Vagina (tissue), 2 donors: ENCODE data around the gene CCKAR.
A peak's percentile ranks its signal among the peaks of the same experiment; 100 is the strongest.

Experiments used
- CTCF ChIP-seq, 3 experiments: fragments of 450-650 bp in 2 of 3; fragments of 200-600 bp in 1 of 3; sonication (generic) in 1 of 3; IDR thresholded peaks; one replicate each; pipeline ENCODE4 v1.5.1; 2017 to 2019; ENCODE audit warnings: antibody characterized with exemption in 3 of 3, mild to moderate bottlenecking in 2 of 3, moderate library complexity in 2 of 3
- POLR2AphosphoS5 ChIP-seq, 2 donors: sonication (generic); formaldehyde crosslinking; IDR thresholded peaks; one replicate each; pipeline ENCODE4 v1.9.0; 2017; ENCODE audit warnings: antibody characterized with exemption in 2 of 2, mild to moderate bottlenecking in 2 of 2, low read depth in 1 of 2; ENCODE audit not compliant: insufficient read depth in 1 of 2

GRCh38 chr4:26459054-26459755 lies 31.1 kb downstream of the CCKAR start:
- TF ChIP-seq POLR2AphosphoS5 (IDR thresholded peaks at IDR 0.05; ENCODE audit: insufficient read depth in 1 of 2, low read depth in 1 of 2) (no peak), CTCF (IDR thresholded peaks at IDR 0.05) (peak in 2 of 3 experiments; percentile 27 to 44)
